Activated naive CD4-positive, alpha-beta T cell (primary cell): ENCODE data around the gene PBX4.
"Not testable (repeated sequence)": the region's sequence is repeated elsewhere in the genome, so short reads cannot be mapped to it uniquely, and the experiment has no call there.

ENCODE experiments used
- DNase-seq, 4 experiments: peaks; one replicate each; lab custom pipeline; 2025; lab: John Stamatoyannopoulos, UW

Gene PBX4

GRCh38 chr19:19626516-19627472 lies 8.3 kb upstream of the PBX4 start:
- DNase-seq: no peak

GRCh38 chr19:19624032-19624570 lies 5.6 kb upstream of the PBX4 start:
- DNase-seq: no peak

GRCh38 chr19:19623383-19623782 lies 4.9 kb upstream of the PBX4 start:
- DNase-seq: no peak

- no peak for DNase-seq
Measured at GRCh38 chr19:19619849-19620210, 1.3 kb upstream of the PBX4 start.

- no peak for DNase-seq
Measured at GRCh38 chr19:19619181-19619848, 828 bp upstream of the PBX4 start.

GRCh38 chr19:19615086-19615485 lies 3.4 kb downstream of the PBX4 start:
- no peak for DNase-seq

GRCh38 chr19:19613506-19613905 lies 5.0 kb downstream of the PBX4 start:
- no peak for DNase-seq

- DNase-seq: no peak
Measured at GRCh38 chr19:19610376-19611202, 7.9 kb downstream of the PBX4 start.

- not testable (repeated sequence) for DNase-seq
Measured at GRCh38 chr19:19606686-19607085, 11.8 kb downstream of the PBX4 start.

GRCh38 chr19:19606021-19606420 lies 12.5 kb downstream of the PBX4 start:
- peak in 1 of 4 experiments; percentile 24 for DNase-seq

GRCh38 chr19:19602713-19603324 lies 15.7 kb downstream of the PBX4 start:
- DNase-seq: no peak

- no peak for DNase-seq
Measured at GRCh38 chr19:19602136-19602712, 16.3 kb downstream of the PBX4 start.

GRCh38 chr19:19600793-19601330 lies 17.6 kb downstream of the PBX4 start:
- DNase-seq: no peak

- DNase-seq: peak in 1 of 4 experiments; percentile 45
Measured at GRCh38 chr19:19598728-19599451, 19.6 kb downstream of the PBX4 start.

GRCh38 chr19:19597809-19598306 lies 20.6 kb downstream of the PBX4 start:
- peak in 1 of 4 experiments; percentile 12 for DNase-seq

- no peak for DNase-seq
Measured at GRCh38 chr19:19595171-19595701, 23.3 kb downstream of the PBX4 start.

GRCh38 chr19:19594381-19594780 lies 24.1 kb downstream of the PBX4 start:
- no peak for DNase-seq

- DNase-seq: no peak
Measured at GRCh38 chr19:19592690-19593089, 25.8 kb downstream of the PBX4 start.

- DNase-seq: no peak
Measured at GRCh38 chr19:19591133-19591825, 27.2 kb downstream of the PBX4 start.
